Body of pancreas (tissue), 4 donors: ENCODE data around the gene CERS5.

ENCODE experiments used
- CTCF ChIP-seq, 7 experiments: fragments of 450-650 bp in 4 of 7; fragments of 200-600 bp in 3 of 7; sonication (generic) in 3 of 7; IDR thresholded peaks; one replicate each; pipeline ENCODE4 v1.5.1; 2016 to 2019; ENCODE audit warnings: antibody characterized with exemption in 7 of 7
- POLR2A ChIP-seq, 3 donors: fragments of 450-650 bp; IDR thresholded peaks; one replicate each; pipeline ENCODE4 v1.6.1; 2016; ENCODE audit warnings: antibody characterized with exemption in 3 of 3, mild to moderate bottlenecking in 2 of 3

- TF ChIP-seq POLR2A (IDR thresholded peaks at IDR 0.05) (no peak), CTCF (IDR thresholded peaks at IDR 0.05) (no peak)
Measured at GRCh38 chr12:50121641-50122040, 45.5 kb downstream of the CERS5 start.
